ENCODE results near the gene LSS. TPM values are rescaled to one million over a fixed set of nuclear protein-coding genes. Genes with fewer than 3 reads are reported as not detected.
"Not testable (repeated sequence)": the region's sequence is repeated elsewhere in the genome, so short reads cannot be mapped to it uniquely, and the experiment has no call there.

The LSS gene
- total RNA-seq, 3 donors from 2014 or later (not counting 1 experiment from before 2014, with no cell fraction given), result 59.9 to 82.2 (median 62.7) TPM

GRCh38 chr21:46205766-46206162 lies 22.8 kb downstream of the LSS start:
- no peak for DNase-seq
- Mint-ChIP-seq H3K4me1 (no peaks in the 10 kb centered on the region), H3K4me3 (no peak overlapping the region), H3K36me3 (no peaks in the 10 kb centered on the region), H3K27ac (no peak overlapping the region), H3K27me3 (ENCODE audit: low read depth in 2 of 2) (no peaks in the 10 kb centered on the region), H3K9me3 (no peaks in the 10 kb centered on the region)
- H3K9me3 ChIP-seq (ENCODE audit: control insufficient read depth, insufficient read depth, low read length), result no peaks in the 10 kb centered on the region
- no peak overlapping the region for H3K27ac ChIP-seq (ENCODE audit: low read length)
- intact Hi-C loops (cut with micrococcal nuclease), result no loop called here
- TF ChIP-seq CTCF (IDR thresholded peaks at IDR 0.05), result no peak
- H3K36me3 ChIP-seq (ENCODE audit: control insufficient read depth, insufficient read depth, low read length), result peaks cover 13% of the 10 kb centered on the region
- no peaks in the 10 kb centered on the region for H3K4me1 ChIP-seq (ENCODE audit: control insufficient read depth, insufficient read depth, low read length)
- H3K27me3 ChIP-seq (ENCODE audit: control insufficient read depth, insufficient read depth, low read length), result no peaks in the 10 kb centered on the region
- no peak for ATAC-seq
- H3K4me3 ChIP-seq (ENCODE audit: low read length), result no peak overlapping the region
- WGBS (ENCODE audit: insufficient coverage), result 97% methylated on average over 16 of the region's 16 CpGs

DNA sequence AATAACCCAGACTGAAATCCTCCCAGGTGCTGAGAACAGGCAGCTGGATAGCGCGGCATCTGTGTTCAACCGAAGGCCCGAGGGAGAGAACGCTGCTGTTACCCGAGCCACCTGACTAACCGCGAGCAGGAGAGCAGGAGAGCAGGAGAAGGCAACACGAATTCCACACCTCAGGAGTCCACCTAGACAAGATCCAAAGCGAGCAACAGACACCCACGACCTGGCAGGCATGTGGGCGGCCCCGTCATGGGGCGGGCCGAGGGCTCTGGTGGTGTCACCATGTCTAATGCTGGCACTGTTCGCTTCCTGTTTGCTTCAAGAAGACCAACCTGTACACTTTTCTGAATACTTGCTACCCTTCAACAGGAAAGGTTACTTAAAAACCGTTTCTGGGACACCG lies 23.4 kb downstream of the LSS start:
- H3K4me1 ChIP-seq (ENCODE audit: control insufficient read depth, insufficient read depth, low read length), result no peaks in the 10 kb centered on the region
- Mint-ChIP-seq H3K4me1 (no peaks in the 10 kb centered on the region), H3K27me3 (ENCODE audit: low read depth in 2 of 2) (no peaks in the 10 kb centered on the region), H3K36me3 (peaks cover 2% of the 10 kb centered on the region), H3K4me3 (no peak overlapping the region), H3K27ac (peak overlapping the region in 1 of 2 donors; percentile 8), H3K9me3 (no peaks in the 10 kb centered on the region)
- no peaks in the 10 kb centered on the region for H3K27me3 ChIP-seq (ENCODE audit: control insufficient read depth, insufficient read depth, low read length)
- WGBS (ENCODE audit: insufficient coverage), result 95% methylated on average over 17 of the region's 18 CpGs
- no peaks in the 10 kb centered on the region for H3K9me3 ChIP-seq (ENCODE audit: control insufficient read depth, insufficient read depth, low read length)
- peaks cover 13% of the 10 kb centered on the region for H3K36me3 ChIP-seq (ENCODE audit: control insufficient read depth, insufficient read depth, low read length)
- no peak for DNase-seq
- no peak overlapping the region for H3K4me3 ChIP-seq (ENCODE audit: low read length)
- intact Hi-C loops (cut with micrococcal nuclease), result no loop called here
- ATAC-seq, result no peak
- TF ChIP-seq CTCF (IDR thresholded peaks at IDR 0.05), result no peak
- H3K27ac ChIP-seq (ENCODE audit: low read length), result no peak overlapping the region

DNA sequence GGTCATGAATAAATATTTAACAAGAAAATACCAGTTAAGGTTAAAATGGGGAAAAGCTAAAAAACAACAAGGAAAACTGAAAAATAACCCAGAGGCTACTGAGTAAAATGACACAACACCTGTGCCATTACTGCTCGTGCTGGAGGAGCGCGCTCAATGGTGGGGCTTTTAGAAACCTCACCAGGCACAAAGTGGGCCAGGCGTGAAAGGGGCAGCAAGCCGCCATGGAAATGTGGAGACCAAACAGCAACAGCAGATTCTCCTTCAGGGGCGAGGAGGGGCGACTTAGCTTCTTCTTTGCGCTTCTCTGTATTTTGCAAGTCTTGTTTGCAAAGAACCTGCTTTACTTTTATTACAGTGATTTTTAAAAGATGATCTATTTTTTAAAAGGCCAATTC lies 25.4 kb downstream of the LSS start:
- intact Hi-C loops (cut with micrococcal nuclease), result no loop called here
- over 99% methylated on average over 8 of the region's 8 CpGs for WGBS (ENCODE audit: insufficient coverage)
- DNase-seq (no peak), ATAC-seq (no peak)
- Histone ChIP-seq H3K4me3 (ENCODE audit: low read length) (no peak overlapping the region), H3K27ac (ENCODE audit: low read length) (no peak overlapping the region), H3K9me3 (ENCODE audit: control insufficient read depth, insufficient read depth, low read length) (no peaks in the 10 kb centered on the region), H3K4me1 (ENCODE audit: control insufficient read depth, insufficient read depth, low read length) (no peaks in the 10 kb centered on the region), H3K27me3 (ENCODE audit: control insufficient read depth, insufficient read depth, low read length) (no peaks in the 10 kb centered on the region), H3K36me3 (ENCODE audit: control insufficient read depth, insufficient read depth, low read length) (peaks cover 11% of the 10 kb centered on the region)
- no peak for TF ChIP-seq CTCF (IDR thresholded peaks at IDR 0.05)
- H3K36me3 Mint-ChIP-seq, result peaks cover 22% of the 10 kb centered on the region
- peak overlapping the region in 1 of 2 donors; percentile 19 for H3K27ac Mint-ChIP-seq
- H3K27me3 Mint-ChIP-seq (ENCODE audit: low read depth in 2 of 2), result no peaks in the 10 kb centered on the region
- peaks cover 7 to 12% of the 10 kb centered on the region in 2 donors for H3K4me1 Mint-ChIP-seq
- no peak overlapping the region for H3K4me3 Mint-ChIP-seq
- H3K9me3 Mint-ChIP-seq, result no peaks in the 10 kb centered on the region

DNA sequence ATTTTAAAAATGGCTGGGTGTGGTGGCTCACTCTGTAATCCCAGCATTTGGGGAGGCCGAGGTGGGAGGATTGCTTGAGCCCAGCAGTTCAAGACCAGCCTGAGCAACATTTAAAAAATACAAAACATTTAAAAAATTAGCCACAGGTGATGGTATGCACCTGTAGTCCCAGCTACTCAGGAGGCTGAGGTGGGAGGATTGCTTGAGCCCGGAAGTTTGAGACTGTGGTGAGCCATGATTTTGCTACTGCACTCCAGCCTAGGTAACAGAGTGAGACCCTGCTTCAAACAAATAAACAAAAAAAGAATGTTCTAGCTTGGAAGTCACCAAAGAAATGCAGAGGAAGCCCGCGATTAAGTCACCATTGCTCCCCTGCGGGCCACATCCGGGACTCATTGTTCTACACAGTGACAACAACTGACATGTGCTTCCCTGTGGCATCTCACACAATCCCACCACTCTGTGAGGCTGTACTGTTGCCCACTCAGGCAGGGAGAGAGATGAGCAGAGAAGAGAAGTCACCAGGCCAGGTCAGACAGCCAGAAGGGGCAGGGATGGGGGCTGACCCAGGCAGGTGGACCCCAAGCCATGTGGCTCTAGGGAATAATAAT lies 25.9 kb downstream of the LSS start:
- DNase-seq (no peak), ATAC-seq (no peak)
- no peak overlapping the region for H3K4me3 ChIP-seq (ENCODE audit: low read length)
- H3K4me3 Mint-ChIP-seq, result no peak overlapping the region
- H3K9me3 Mint-ChIP-seq, result no peaks in the 10 kb centered on the region
- no peaks in the 10 kb centered on the region for H3K9me3 ChIP-seq (ENCODE audit: control insufficient read depth, insufficient read depth, low read length)
- peak overlapping the region in 1 of 2 donors; percentile 19 for H3K27ac Mint-ChIP-seq
- peaks cover 7 to 13% of the 10 kb centered on the region in 2 donors for H3K4me1 Mint-ChIP-seq
- no peak for TF ChIP-seq CTCF (IDR thresholded peaks at IDR 0.05)
- H3K27ac ChIP-seq (ENCODE audit: low read length), result no peak overlapping the region
- intact Hi-C loops (cut with micrococcal nuclease), result no loop called here
- peaks cover 11% of the 10 kb centered on the region for H3K36me3 ChIP-seq (ENCODE audit: control insufficient read depth, insufficient read depth, low read length)
- no peaks in the 10 kb centered on the region for H3K4me1 ChIP-seq (ENCODE audit: control insufficient read depth, insufficient read depth, low read length)
- no peaks in the 10 kb centered on the region for H3K27me3 ChIP-seq (ENCODE audit: control insufficient read depth, insufficient read depth, low read length)
- WGBS (ENCODE audit: insufficient coverage), result 99% methylated on average over 6 of the region's 6 CpGs
- H3K36me3 Mint-ChIP-seq, result peaks cover 23% of the 10 kb centered on the region
- no peaks in the 10 kb centered on the region for H3K27me3 Mint-ChIP-seq (ENCODE audit: low read depth in 2 of 2)

- H3K27me3 Mint-ChIP-seq (ENCODE audit: low read depth in 2 of 2); intact Hi-C loops (cut with micrococcal nuclease); H3K9me3 ChIP-seq (ENCODE audit: control insufficient read depth, insufficient read depth, low read length); H3K27ac ChIP-seq (ENCODE audit: low read length); DNase-seq; ATAC-seq; H3K4me1 ChIP-seq (ENCODE audit: control insufficient read depth, insufficient read depth, low read length); H3K4me3 ChIP-seq (ENCODE audit: low read length); H3K9me3 Mint-ChIP-seq; H3K4me3 Mint-ChIP-seq; H3K36me3 ChIP-seq (ENCODE audit: control insufficient read depth, insufficient read depth, low read length); H3K27me3 ChIP-seq (ENCODE audit: control insufficient read depth, insufficient read depth, low read length): not testable (repeated sequence)
- Mint-ChIP-seq H3K27ac (peak overlapping the region in 1 of 2 donors; percentile 18), H3K4me1 (peaks cover 7 to 13% of the 10 kb centered on the region in 2 donors), H3K36me3 (peaks cover 23% of the 10 kb centered on the region)
- WGBS (ENCODE audit: insufficient coverage), result 96% methylated on average over 2 of the region's 8 CpGs
Measured at GRCh38 chr21:46200877-46201803, 27.4 kb downstream of the LSS start.

Measured in natural killer cell (primary cell).